Neural cell (in vitro differentiated cells): ENCODE measurements around the gene BTRC.

Experiments
- EP300 ChIP-seq: fragments of 450-650 bp; conservative IDR thresholded peaks from 2 replicates; pipeline ENCODE4 v1.6.1; 2014; ENCODE audit warnings: antibody characterized with exemption, mild to moderate bottlenecking, moderate library complexity; ENCODE audit not compliant: poor library complexity, severe bottlenecking
- EZH2 ChIP-seq: fragments of 200-600, 300-800 bp; shearing (Covaris generic), sonication (generic); IDR thresholded peaks from 2 replicates; pipeline ENCODE4 v1.6.1; 2014; ENCODE audit warnings: antibody characterized with exemption, low read length, borderline replicate concordance, mild to moderate bottlenecking; ENCODE audit not compliant: insufficient read depth, poor library complexity, severe bottlenecking
- MXI1 ChIP-seq: fragments of 450-650 bp; conservative IDR thresholded peaks from 2 replicates; pipeline ENCODE4 v1.6.1; 2014; ENCODE audit warnings: antibody characterized with exemption, mild to moderate bottlenecking; ENCODE audit not compliant: poor library complexity, severe bottlenecking
- POLR2AphosphoS5 ChIP-seq: IDR thresholded peaks from 2 replicates; pipeline ENCODE4 v1.6.1; 2012
- SMC3 ChIP-seq: fragments of 450-650 bp; conservative IDR thresholded peaks from 2 replicates; pipeline ENCODE4 v1.6.1; 2014; ENCODE audit warnings: antibody characterized with exemption, mild to moderate bottlenecking, moderate library complexity; ENCODE audit not compliant: poor library complexity
- TAF1 ChIP-seq: IDR thresholded peaks from 2 replicates; pipeline ENCODE4 v1.6.1; 2012; ENCODE audit warnings: low read depth
- TF ChIP-seq, protein P1 (sequence below): fragments of 450-650 bp; IDR thresholded peaks from 2 replicates; pipeline ENCODE4 v1.5.1; 2014; ENCODE audit warnings: antibody characterized with exemption, mild to moderate bottlenecking, moderate library complexity; ENCODE audit not compliant: poor library complexity, severe bottlenecking
- TF ChIP-seq, protein P2 (sequence below): IDR thresholded peaks from 2 replicates; pipeline ENCODE4 v1.6.1; 2012; ENCODE audit warnings: borderline replicate concordance

DNA sequence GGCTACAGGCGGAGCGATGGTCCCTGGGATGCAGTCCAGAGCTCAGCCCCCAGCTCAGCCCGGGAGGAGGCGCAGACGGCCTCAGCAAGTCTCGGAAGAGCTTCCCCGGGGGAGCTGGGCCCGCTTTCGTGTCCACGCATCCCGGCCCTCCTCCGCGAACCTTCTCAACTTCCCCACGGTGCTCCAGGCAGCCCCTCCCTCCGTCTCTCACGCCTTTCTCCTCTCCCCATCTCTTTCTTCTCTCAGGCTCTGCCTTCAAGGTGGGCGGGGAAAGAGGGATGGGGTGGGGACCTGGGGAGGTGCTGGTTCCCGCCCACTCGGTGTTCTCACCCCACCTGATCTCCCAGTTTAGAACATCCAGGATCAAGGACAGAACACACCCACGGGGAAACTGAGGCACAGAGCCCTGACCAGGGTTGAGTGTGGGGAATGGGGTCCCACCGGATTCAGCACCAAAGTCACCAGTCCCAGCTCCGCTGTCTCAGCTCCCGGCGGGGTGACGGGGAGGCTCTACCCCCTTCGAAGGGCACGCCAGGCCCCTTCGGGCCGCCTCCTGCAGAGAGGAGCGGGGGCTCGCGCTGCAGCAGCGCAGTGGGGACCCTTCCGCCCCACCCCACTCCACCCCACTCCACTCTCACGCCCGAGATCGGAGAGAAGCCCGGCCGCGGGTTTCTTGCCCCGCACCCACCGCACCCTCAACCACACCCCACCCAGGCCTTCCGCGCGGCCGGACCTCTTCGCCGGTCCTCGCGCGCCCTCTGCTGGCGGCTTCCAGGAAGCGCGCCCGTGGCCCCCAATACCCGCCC lies 215.9 kb downstream of the BTRC start:
- TF ChIP-seq TAF1 (no peak), EZH2 (no peak), SMC3 (peak; percentile 94), EP300 (no peak), MXI1 (no peak), POLR2AphosphoS5 (no peak)
- TF ChIP-seq, protein P1, sequence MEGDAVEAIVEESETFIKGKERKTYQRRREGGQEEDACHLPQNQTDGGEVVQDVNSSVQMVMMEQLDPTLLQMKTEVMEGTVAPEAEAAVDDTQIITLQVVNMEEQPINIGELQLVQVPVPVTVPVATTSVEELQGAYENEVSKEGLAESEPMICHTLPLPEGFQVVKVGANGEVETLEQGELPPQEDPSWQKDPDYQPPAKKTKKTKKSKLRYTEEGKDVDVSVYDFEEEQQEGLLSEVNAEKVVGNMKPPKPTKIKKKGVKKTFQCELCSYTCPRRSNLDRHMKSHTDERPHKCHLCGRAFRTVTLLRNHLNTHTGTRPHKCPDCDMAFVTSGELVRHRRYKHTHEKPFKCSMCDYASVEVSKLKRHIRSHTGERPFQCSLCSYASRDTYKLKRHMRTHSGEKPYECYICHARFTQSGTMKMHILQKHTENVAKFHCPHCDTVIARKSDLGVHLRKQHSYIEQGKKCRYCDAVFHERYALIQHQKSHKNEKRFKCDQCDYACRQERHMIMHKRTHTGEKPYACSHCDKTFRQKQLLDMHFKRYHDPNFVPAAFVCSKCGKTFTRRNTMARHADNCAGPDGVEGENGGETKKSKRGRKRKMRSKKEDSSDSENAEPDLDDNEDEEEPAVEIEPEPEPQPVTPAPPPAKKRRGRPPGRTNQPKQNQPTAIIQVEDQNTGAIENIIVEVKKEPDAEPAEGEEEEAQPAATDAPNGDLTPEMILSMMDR = peak; percentile 82
- TF ChIP-seq, protein P2, sequence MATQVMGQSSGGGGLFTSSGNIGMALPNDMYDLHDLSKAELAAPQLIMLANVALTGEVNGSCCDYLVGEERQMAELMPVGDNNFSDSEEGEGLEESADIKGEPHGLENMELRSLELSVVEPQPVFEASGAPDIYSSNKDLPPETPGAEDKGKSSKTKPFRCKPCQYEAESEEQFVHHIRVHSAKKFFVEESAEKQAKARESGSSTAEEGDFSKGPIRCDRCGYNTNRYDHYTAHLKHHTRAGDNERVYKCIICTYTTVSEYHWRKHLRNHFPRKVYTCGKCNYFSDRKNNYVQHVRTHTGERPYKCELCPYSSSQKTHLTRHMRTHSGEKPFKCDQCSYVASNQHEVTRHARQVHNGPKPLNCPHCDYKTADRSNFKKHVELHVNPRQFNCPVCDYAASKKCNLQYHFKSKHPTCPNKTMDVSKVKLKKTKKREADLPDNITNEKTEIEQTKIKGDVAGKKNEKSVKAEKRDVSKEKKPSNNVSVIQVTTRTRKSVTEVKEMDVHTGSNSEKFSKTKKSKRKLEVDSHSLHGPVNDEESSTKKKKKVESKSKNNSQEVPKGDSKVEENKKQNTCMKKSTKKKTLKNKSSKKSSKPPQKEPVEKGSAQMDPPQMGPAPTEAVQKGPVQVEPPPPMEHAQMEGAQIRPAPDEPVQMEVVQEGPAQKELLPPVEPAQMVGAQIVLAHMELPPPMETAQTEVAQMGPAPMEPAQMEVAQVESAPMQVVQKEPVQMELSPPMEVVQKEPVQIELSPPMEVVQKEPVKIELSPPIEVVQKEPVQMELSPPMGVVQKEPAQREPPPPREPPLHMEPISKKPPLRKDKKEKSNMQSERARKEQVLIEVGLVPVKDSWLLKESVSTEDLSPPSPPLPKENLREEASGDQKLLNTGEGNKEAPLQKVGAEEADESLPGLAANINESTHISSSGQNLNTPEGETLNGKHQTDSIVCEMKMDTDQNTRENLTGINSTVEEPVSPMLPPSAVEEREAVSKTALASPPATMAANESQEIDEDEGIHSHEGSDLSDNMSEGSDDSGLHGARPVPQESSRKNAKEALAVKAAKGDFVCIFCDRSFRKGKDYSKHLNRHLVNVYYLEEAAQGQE = no peak
